Keratinocyte (primary cell): Measurements from ENCODE around the gene GRWD1. TPM values are rescaled to one million over a fixed set of nuclear protein-coding genes. Genes with fewer than 3 reads are reported as not detected.

Source experiments
- DNase-seq: peaks from one replicate; pipeline ENCODE4 v3.0.0-alpha.2; 2011; ENCODE audit warnings: low read depth, missing footprints, low spot score
- FAIRE-seq: peaks from 2 replicates; lab custom pipeline; 2011; peaks lifted over from hg19 to GRCh38; lab: Jason Lieb, UNC
- H2AFZ ChIP-seq: 2 replicates; pipeline ENCODE4 v1.6.0; 2012; ENCODE audit warnings: low read length, control low read depth, inconsistent platforms; ENCODE audit not compliant: control insufficient read depth
- H3K27ac ChIP-seq: 2 replicates; pipeline ENCODE4 v1.5.1; 2011; ENCODE audit warnings: low read length; ENCODE audit not compliant: control insufficient read depth, insufficient read depth
- H3K27me3 ChIP-seq: 3 replicates; pipeline ENCODE4 v1.6.0; 2011; ENCODE audit warnings: low read length; ENCODE audit not compliant: control insufficient read depth, insufficient read depth; ENCODE audit errors: extremely low read depth
- H3K36me3 ChIP-seq, 2 experiments: 2 replicates in 1 of 2; 3 replicates in 1 of 2; pipeline ENCODE4 v1.5.1; 2011; ENCODE audit warnings: low read length in 2 of 2, mild to moderate bottlenecking in 1 of 2; ENCODE audit not compliant: control insufficient read depth in 2 of 2, insufficient read depth in 2 of 2; ENCODE audit errors: extremely low read depth in 1 of 2
- H3K4me1 ChIP-seq: 3 replicates; pipeline ENCODE4 v1.5.1; 2011; ENCODE audit warnings: low read length; ENCODE audit not compliant: control insufficient read depth, insufficient read depth; ENCODE audit errors: extremely low read depth
- H3K4me2 ChIP-seq: 3 replicates; pipeline ENCODE4 v1.6.0; 2011; ENCODE audit warnings: low read depth, low read length; ENCODE audit not compliant: control insufficient read depth, insufficient read depth; ENCODE audit errors: extremely low read depth
- H3K4me3 ChIP-seq, 3 experiments: fragments of 200-600 bp in 1 of 3; sonication (generic) in 1 of 3; 2 replicates in 2 of 3; 3 replicates in 1 of 3; pipeline ENCODE4 v1.5.1; 2011 to 2016; ENCODE audit warnings: low read length in 3 of 3, mild to moderate bottlenecking in 3 of 3, control low read depth in 2 of 3, inconsistent platforms in 1 of 3, low read depth in 1 of 3, mixed read lengths in 1 of 3, mixed run types in 1 of 3, moderate library complexity in 1 of 3; ENCODE audit not compliant: control insufficient read depth in 2 of 3, insufficient read depth in 2 of 3; ENCODE audit errors: extremely low read depth in 1 of 3
- H3K79me2 ChIP-seq: 2 replicates; pipeline ENCODE4 v1.6.0; 2012; ENCODE audit warnings: low read length; ENCODE audit not compliant: control insufficient read depth, insufficient read depth
- H3K9ac ChIP-seq: 3 replicates; pipeline ENCODE4 v1.6.0; 2011; ENCODE audit warnings: low read length; ENCODE audit not compliant: control insufficient read depth, insufficient read depth; ENCODE audit errors: extremely low read depth
- H3K9me1 ChIP-seq: 3 replicates; pipeline ENCODE4 v1.6.0; 2011; ENCODE audit warnings: low read length; ENCODE audit not compliant: control insufficient read depth, insufficient read depth; ENCODE audit errors: extremely low read depth
- H3K9me3 ChIP-seq: 2 replicates; pipeline ENCODE4 v1.5.1; 2012; ENCODE audit warnings: low read depth, low read length; ENCODE audit not compliant: control insufficient read depth
- H4K20me1 ChIP-seq: 3 replicates; pipeline ENCODE4 v1.6.0; 2011; ENCODE audit warnings: low read length; ENCODE audit not compliant: control insufficient read depth, insufficient read depth; ENCODE audit errors: extremely low read depth
- EZH2 ChIP-seq: IDR thresholded peaks from one replicate; pipeline ENCODE4 v1.6.1; 2012; ENCODE audit warnings: inconsistent platforms, mild to moderate bottlenecking, low read length, moderate library complexity
- dilution Hi-C: fragments of 300-500 bp; cut with MboI; formaldehyde crosslinking; loops from one replicate; pipeline ENCODE4 v1.7.0; 2020; ENCODE audit warnings: low sequenced_read_pairs; ENCODE audit not compliant: extremely low pct_ligation_motif_present
- polyA plus RNA-seq, 5 experiments: library from polyadenylated mRNA; depleted of rRNA in 3 of 5; stranded (reverse) in 3 of 5; stranded (forward) in 1 of 5; unstranded in 1 of 5; fragments of >200 nt; gene quantifications; 1 replicate in 1 of 5; 2 replicates in 3 of 5; 3 replicates in 1 of 5; pipeline versions ENCODE4 v1.2.1 to v1.2.3, GENCODE V29; 2011 to 2012; ENCODE audit warnings: missing spikeins in 2 of 5, low read depth in 1 of 5, low replicate concordance in 1 of 5
- TF ChIP-seq, protein P1 (sequence below), 3 experiments: IDR thresholded peaks in 1 of 3; conservative IDR thresholded peaks in 1 of 3; optimal IDR thresholded peaks in 1 of 3; 2 replicates in 2 of 3; 3 replicates in 1 of 3; pipeline versions ENCODE3 to v1.5.1; 2011; ENCODE audit warnings: low read length in 3 of 3, mild to moderate bottlenecking in 3 of 3, moderate library complexity in 2 of 3, control low read depth in 1 of 3, inconsistent platforms in 1 of 3; ENCODE audit not compliant: insufficient read depth in 2 of 3; ENCODE audit errors: extremely low read depth in 1 of 3

Gene GRWD1
- polyA plus RNA-seq, 1 donor (not counting 4 experiments of a cell fraction or from before 2014, with no cell fraction given) = 26.1 TPM

DNA sequence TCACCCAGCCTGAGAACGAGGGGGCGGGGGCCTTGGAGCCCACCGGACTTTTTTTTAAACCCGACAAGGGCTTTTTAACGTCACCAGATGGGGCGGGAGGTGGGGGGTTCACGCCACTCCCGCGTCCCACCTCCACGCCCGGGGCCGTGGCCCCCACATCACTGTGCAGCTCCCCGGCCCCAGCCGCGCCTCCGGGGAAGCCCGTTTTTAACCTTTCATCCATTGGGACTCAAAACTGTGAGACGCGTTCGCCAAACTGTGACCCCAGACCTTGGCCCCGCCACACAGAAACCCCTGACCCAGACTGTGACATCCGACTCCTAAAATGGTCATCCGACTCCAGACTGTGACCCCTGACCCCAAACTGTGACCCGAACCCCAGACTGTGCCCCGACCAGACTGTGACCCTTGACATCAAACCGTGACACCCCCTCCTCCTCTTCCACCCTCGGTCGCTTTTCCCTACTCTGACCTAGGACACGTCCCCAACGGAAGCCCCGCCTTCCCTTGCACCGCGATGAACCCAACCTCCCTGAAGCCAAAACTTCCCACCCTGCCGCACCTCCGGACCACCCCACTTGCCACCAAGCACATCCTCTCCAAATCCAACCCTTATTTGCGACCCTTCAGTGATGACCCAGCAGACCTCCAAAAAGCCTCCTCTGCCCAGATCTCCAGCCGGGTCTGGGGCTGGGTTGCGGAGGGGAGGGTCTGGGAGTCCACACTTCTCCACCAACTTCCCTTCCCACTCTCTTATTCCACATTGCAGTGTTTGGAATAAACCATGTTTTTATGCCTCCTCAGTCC, 1.5 kb upstream of the GRWD1 start:
- no peak for FAIRE-seq
- peaks cover 19% of the 10 kb centered on the region for H3K4me1 ChIP-seq
- peak; percentile 86 for TF ChIP-seq EZH2
- TF ChIP-seq, protein P1, sequence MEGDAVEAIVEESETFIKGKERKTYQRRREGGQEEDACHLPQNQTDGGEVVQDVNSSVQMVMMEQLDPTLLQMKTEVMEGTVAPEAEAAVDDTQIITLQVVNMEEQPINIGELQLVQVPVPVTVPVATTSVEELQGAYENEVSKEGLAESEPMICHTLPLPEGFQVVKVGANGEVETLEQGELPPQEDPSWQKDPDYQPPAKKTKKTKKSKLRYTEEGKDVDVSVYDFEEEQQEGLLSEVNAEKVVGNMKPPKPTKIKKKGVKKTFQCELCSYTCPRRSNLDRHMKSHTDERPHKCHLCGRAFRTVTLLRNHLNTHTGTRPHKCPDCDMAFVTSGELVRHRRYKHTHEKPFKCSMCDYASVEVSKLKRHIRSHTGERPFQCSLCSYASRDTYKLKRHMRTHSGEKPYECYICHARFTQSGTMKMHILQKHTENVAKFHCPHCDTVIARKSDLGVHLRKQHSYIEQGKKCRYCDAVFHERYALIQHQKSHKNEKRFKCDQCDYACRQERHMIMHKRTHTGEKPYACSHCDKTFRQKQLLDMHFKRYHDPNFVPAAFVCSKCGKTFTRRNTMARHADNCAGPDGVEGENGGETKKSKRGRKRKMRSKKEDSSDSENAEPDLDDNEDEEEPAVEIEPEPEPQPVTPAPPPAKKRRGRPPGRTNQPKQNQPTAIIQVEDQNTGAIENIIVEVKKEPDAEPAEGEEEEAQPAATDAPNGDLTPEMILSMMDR (optimal IDR thresholded peaks at IDR 0.05 in 1 of 3, IDR thresholded peaks at IDR 0.05 in 1 of 3, conservative IDR thresholded peaks at IDR 0.05 in 1 of 3; ENCODE audit: extremely low read depth in 1 of 3, insufficient read depth in 2 of 3, low read length in 3 of 3) = no peak

DNA sequence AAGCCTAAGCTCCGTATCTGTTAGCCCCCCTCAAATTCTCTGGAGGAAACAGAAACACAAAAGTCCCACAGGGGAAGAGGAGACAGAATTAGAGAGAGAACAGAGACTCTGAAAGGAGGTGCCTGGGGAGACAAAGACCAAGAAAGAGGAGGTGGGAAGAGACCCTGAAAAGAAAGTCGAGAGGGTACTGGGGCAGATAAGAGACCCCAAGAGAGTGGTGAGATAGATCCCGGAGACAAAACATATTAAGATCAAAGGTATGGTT, 915 bp upstream of the GRWD1 start:
- H3K27ac ChIP-seq = peak overlapping the region; percentile 87
- peaks cover 25% of the 10 kb centered on the region for H3K27me3 ChIP-seq
- no peak for TF ChIP-seq EZH2
- peaks cover 20% of the 10 kb centered on the region for H3K79me2 ChIP-seq
- FAIRE-seq (no peak), DNase-seq (no peak)
- no peaks in the 10 kb centered on the region for H3K9me1 ChIP-seq
- H2AFZ ChIP-seq = peak overlapping the region; percentile 76
- dilution Hi-C loops = no loop called here
- H3K4me1 ChIP-seq = peaks cover 19% of the 10 kb centered on the region
- peak overlapping the region; percentile 23 to 92 (median 72) for H3K4me3 ChIP-seq
- H3K4me2 ChIP-seq = peak overlapping the region; percentile 96
- no peaks in the 10 kb centered on the region for H3K9me3 ChIP-seq
- H3K36me3 ChIP-seq = peaks cover 10 to 15% of the 10 kb centered on the region in 2 experiments
- H3K9ac ChIP-seq = peak overlapping the region; percentile 95
- H4K20me1 ChIP-seq = no peaks in the 10 kb centered on the region

More for the DNA sequence above, 1.5 kb upstream of the GRWD1 start:
- Histone ChIP-seq H4K20me1 (no peaks in the 10 kb centered on the region), H3K36me3 (peaks cover 7 to 11% of the 10 kb centered on the region in 2 experiments), H3K27me3 (peaks cover 25% of the 10 kb centered on the region), H3K9me1 (no peaks in the 10 kb centered on the region), H3K4me3 (peak overlapping the region; percentile 23 to 92 (median 72)), H3K79me2 (peaks cover 20% of the 10 kb centered on the region), H3K4me2 (peak overlapping the region; percentile 96), H3K27ac (no peak overlapping the region), H3K9ac (peak overlapping the region; percentile 15), H2AFZ (peak overlapping the region; percentile 76), H3K9me3 (no peaks in the 10 kb centered on the region)
- dilution Hi-C loops = no loop called here
- no peak for DNase-seq
